Naive B cell (primary cell): ENCODE data around the gene DYRK1B. TPM values are rescaled to one million over a fixed set of nuclear protein-coding genes. Genes with fewer than 3 reads are reported as not detected.
"Not testable (repeated sequence)": the region's sequence is repeated elsewhere in the genome, so short reads cannot be mapped to it uniquely, and the experiment has no call there.

ENCODE experiments used
- ATAC-seq, 2 donors: fragments of 150-1000 bp; cut with Tn5 transposase; 2 replicates each; pipeline ENCODE4 v1.10.0; 2021; ENCODE audit warnings: low read depth in 2 of 2, mild to moderate bottlenecking in 2 of 2, moderate library complexity in 2 of 2
- DNase-seq: peaks from one replicate; pipeline ENCODE4 v3.0.0; 2022
- H3K27ac Mint-ChIP-seq, 6 donors: one replicate each; pipeline ENCODE4 v1.8.0; 2020 to 2022; ENCODE audit warnings: mild to moderate bottlenecking in 6 of 6, mixed read lengths in 6 of 6, moderate library complexity in 5 of 6, inconsistent platforms in 2 of 6
- H3K27me3 Mint-ChIP-seq, 3 donors: one replicate each; pipeline ENCODE4 v1.8.0; 2021 to 2022; ENCODE audit warnings: mixed read lengths in 3 of 3, mild to moderate bottlenecking in 1 of 3
- H3K36me3 Mint-ChIP-seq, 2 donors: one replicate each; pipeline ENCODE4 v1.8.0; 2020 to 2022; ENCODE audit warnings: mixed read lengths in 2 of 2, inconsistent platforms in 1 of 2, mild to moderate bottlenecking in 1 of 2
- H3K4me1 Mint-ChIP-seq, 3 donors: one replicate each; pipeline ENCODE4 v1.8.0; 2020 to 2022; ENCODE audit warnings: mixed read lengths in 3 of 3, inconsistent platforms in 1 of 3, mild to moderate bottlenecking in 1 of 3, moderate library complexity in 1 of 3
- H3K4me3 Mint-ChIP-seq, 8 donors: one replicate each; pipeline ENCODE4 v1.8.0; 2020 to 2022; ENCODE audit warnings: mild to moderate bottlenecking in 8 of 8, mixed read lengths in 8 of 8, moderate library complexity in 8 of 8, inconsistent platforms in 2 of 8
- H3K9me3 Mint-ChIP-seq, 7 donors: one replicate each; pipeline ENCODE4 v1.8.0; 2020 to 2022; ENCODE audit warnings: mixed read lengths in 7 of 7, mild to moderate bottlenecking in 5 of 7, inconsistent platforms in 2 of 7, moderate library complexity in 1 of 7
- polyA plus RNA-seq, 6 donors: library from polyadenylated mRNA; unstranded; fragments of 300-500 nt; fragmentation: Illumina TruSeq; gene quantifications; one replicate each; pipeline ENCODE4 v1.2.3, GENCODE V29; 2021; ENCODE audit warnings: low read depth in 6 of 6

The DYRK1B gene
- polyA plus RNA-seq, 6 donors from 2014 or later: 8.8 to 15.9 (median 10.5) TPM

GRCh38 chr19:39825093-39825463 is 8.9 kb downstream of the DYRK1B start:
- Mint-ChIP-seq H3K4me1 (peaks cover 7 to 20% (median 12%) of the 10 kb centered on the region in 3 donors), H3K27me3 (no peaks in the 10 kb centered on the region), H3K9me3 (no peaks in the 10 kb centered on the region), H3K36me3 (peaks cover 8 to 9% of the 10 kb centered on the region in 2 donors), H3K4me3 (peak overlapping the region in 1 of 8 donors; percentile 9), H3K27ac (peak overlapping the region in 2 of 6 donors; percentile 47)
- ATAC-seq (no peak), DNase-seq (no peak)

- peak; percentile 84 for DNase-seq
- H3K27ac Mint-ChIP-seq: no peak overlapping the region
- H3K4me1 Mint-ChIP-seq: peaks cover 11 to 26% (median 16%) of the 10 kb centered on the region in 3 donors
- ATAC-seq: peak; percentile 97 to 98
- H3K36me3 Mint-ChIP-seq: peaks cover 8 to 9% of the 10 kb centered on the region in 2 donors
- H3K9me3 Mint-ChIP-seq: no peaks in the 10 kb centered on the region
- H3K27me3 Mint-ChIP-seq: no peaks in the 10 kb centered on the region
- H3K4me3 Mint-ChIP-seq: no peak overlapping the region
These were observed 9.5 kb downstream of the DYRK1B start for GRCh38 chr19:39824143-39825092.

- Mint-ChIP-seq H3K9me3 (no peaks in the 10 kb centered on the region), H3K27me3 (no peaks in the 10 kb centered on the region), H3K27ac (no peak overlapping the region), H3K4me1 (peaks cover 14 to 30% (median 17%) of the 10 kb centered on the region in 3 donors), H3K4me3 (no peak overlapping the region), H3K36me3 (peaks cover 4 to 5% of the 10 kb centered on the region in 2 donors)
- DNase-seq (no peak), ATAC-seq (no peak)
These were observed 10.3 kb downstream of the DYRK1B start for GRCh38 chr19:39823686-39824085.

- Mint-ChIP-seq H3K27me3 (no peaks in the 10 kb centered on the region), H3K9me3 (no peaks in the 10 kb centered on the region), H3K4me3 (peak overlapping the region in 1 of 8 donors; percentile 48), H3K27ac (no peak overlapping the region), H3K4me1 (peaks cover 21 to 23% (median 23%) of the 10 kb centered on the region in 3 donors), H3K36me3 (peaks cover 0 to 14% of the 10 kb centered on the region in 2 donors)
- DNase-seq (no peak), ATAC-seq (no peak)
These were observed 13.3 kb downstream of the DYRK1B start for GRCh38 chr19:39820696-39821095.

GRCh38 chr19:39819786-39820185 is 14.2 kb downstream of the DYRK1B start:
- no peaks in the 10 kb centered on the region for H3K9me3 Mint-ChIP-seq
- H3K36me3 Mint-ChIP-seq: peaks cover 0 to 16% of the 10 kb centered on the region in 2 donors
- H3K4me1 Mint-ChIP-seq: peaks cover 21 to 23% (median 23%) of the 10 kb centered on the region in 3 donors
- no peak for DNase-seq
- ATAC-seq: no peak
- no peak overlapping the region for H3K27ac Mint-ChIP-seq
- no peaks in the 10 kb centered on the region for H3K27me3 Mint-ChIP-seq
- H3K4me3 Mint-ChIP-seq: peak overlapping the region in 1 of 8 donors; percentile 58

GRCh38 chr19:39818626-39819097 is 15.3 kb downstream of the DYRK1B start:
- Mint-ChIP-seq H3K4me3 (no peak overlapping the region), H3K4me1 (peaks cover 21 to 23% (median 23%) of the 10 kb centered on the region in 3 donors), H3K27ac (peak overlapping the region in 1 of 6 donors; percentile 77), H3K27me3 (no peaks in the 10 kb centered on the region), H3K9me3 (no peaks in the 10 kb centered on the region), H3K36me3 (peaks cover 0 to 16% of the 10 kb centered on the region in 2 donors)
- ATAC-seq (peak; percentile 77 to 78), DNase-seq (no peak)

GRCh38 chr19:39817888-39818561 is 15.9 kb downstream of the DYRK1B start:
- H3K27ac Mint-ChIP-seq: peak overlapping the region in 1 of 6 donors; percentile 19
- no peaks in the 10 kb centered on the region for H3K27me3 Mint-ChIP-seq
- peaks cover 21 to 23% (median 23%) of the 10 kb centered on the region in 3 donors for H3K4me1 Mint-ChIP-seq
- ATAC-seq (no peak), DNase-seq (no peak)
- H3K9me3 Mint-ChIP-seq: no peaks in the 10 kb centered on the region
- peaks cover 0 to 16% of the 10 kb centered on the region in 2 donors for H3K36me3 Mint-ChIP-seq
- peak overlapping the region in 1 of 8 donors; percentile 53 for H3K4me3 Mint-ChIP-seq

GRCh38 chr19:39816287-39817048 is 17.5 kb downstream of the DYRK1B start:
- Mint-ChIP-seq H3K36me3 (peaks cover 0 to 16% of the 10 kb centered on the region in 2 donors), H3K27me3 (no peaks in the 10 kb centered on the region), H3K9me3 (no peaks in the 10 kb centered on the region), H3K4me1 (peaks cover 21 to 25% (median 23%) of the 10 kb centered on the region in 3 donors), H3K4me3 (no peak overlapping the region), H3K27ac (peak overlapping the region in 2 of 6 donors; percentile 70 to 86)
- ATAC-seq: no peak
- DNase-seq: no peak

GRCh38 chr19:39814595-39814994 is 19.4 kb downstream of the DYRK1B start:
- ATAC-seq (no peak), DNase-seq (no peak)
- H3K4me3 Mint-ChIP-seq: no peak overlapping the region
- H3K36me3 Mint-ChIP-seq: peaks cover 0 to 16% of the 10 kb centered on the region in 2 donors
- no peaks in the 10 kb centered on the region for H3K9me3 Mint-ChIP-seq
- H3K4me1 Mint-ChIP-seq: peaks cover 18 to 22% (median 19%) of the 10 kb centered on the region in 3 donors
- H3K27me3 Mint-ChIP-seq: no peaks in the 10 kb centered on the region
- H3K27ac Mint-ChIP-seq: no peak overlapping the region

GRCh38 chr19:39814111-39814510 is 19.9 kb downstream of the DYRK1B start:
- not testable (repeated sequence) for H3K27ac Mint-ChIP-seq, H3K27me3 Mint-ChIP-seq, ATAC-seq, H3K4me3 Mint-ChIP-seq, DNase-seq, H3K9me3 Mint-ChIP-seq
- H3K36me3 Mint-ChIP-seq: peaks cover 0 to 16% of the 10 kb centered on the region in 2 donors
- H3K4me1 Mint-ChIP-seq: peaks cover 13 to 17% (median 15%) of the 10 kb centered on the region in 3 donors

GRCh38 chr19:39813264-39813993 is 20.5 kb downstream of the DYRK1B start:
- H3K9me3 Mint-ChIP-seq: no peaks in the 10 kb centered on the region
- peaks cover 0 to 16% of the 10 kb centered on the region in 2 donors for H3K36me3 Mint-ChIP-seq
- no peak overlapping the region for H3K4me3 Mint-ChIP-seq
- H3K27me3 Mint-ChIP-seq: no peaks in the 10 kb centered on the region
- H3K27ac Mint-ChIP-seq: no peak overlapping the region
- H3K4me1 Mint-ChIP-seq: peaks cover 6 to 10% (median 10%) of the 10 kb centered on the region in 3 donors
- ATAC-seq (no peak), DNase-seq (no peak)

GRCh38 chr19:39811064-39811463 is 22.9 kb downstream of the DYRK1B start:
- H3K36me3 Mint-ChIP-seq: peaks cover 0 to 5% of the 10 kb centered on the region in 2 donors

More at GRCh38 chr19:39811064-39811463, 22.9 kb downstream of the DYRK1B start:
- H3K4me3 Mint-ChIP-seq: no peak overlapping the region
- peaks cover 2 to 4% (median 4%) of the 10 kb centered on the region in 3 donors for H3K4me1 Mint-ChIP-seq
- DNase-seq (no peak), ATAC-seq (no peak)
- peaks cover 0 to 2% (median 2%) of the 10 kb centered on the region in 3 donors for H3K27me3 Mint-ChIP-seq
- H3K9me3 Mint-ChIP-seq: no peaks in the 10 kb centered on the region
- H3K27ac Mint-ChIP-seq: peak overlapping the region in 1 of 6 donors; percentile 44
